Adrenal gland (tissue), 12 donors: ENCODE results near the gene MYEOV. TPM values are rescaled to one million over a fixed set of nuclear protein-coding genes. Genes with fewer than 3 reads are reported as not detected.

ENCODE experiments used
- DNase-seq, 7 donors: peaks; one replicate each; pipeline ENCODE4 v3.0.0-alpha.2; 2019 to 2020
- H3K27ac ChIP-seq, 5 donors: fragments of 200-600 bp; sonication (generic) in 4 of 5; 1 replicate in 3 of 5; 2 replicates in 2 of 5; pipeline versions ENCODE4 v1.5.1 to v1.8.0; 2016 to 2020; ENCODE audit warnings: mild to moderate bottlenecking in 1 of 5
- H3K27me3 ChIP-seq: fragments of 200-600 bp; 2 replicates; pipeline ENCODE4 v1.8.0; 2021
- H3K36me3 ChIP-seq, 2 donors: fragments of 200-600 bp; replicated peaks in 1 of 2; 1 replicate in 1 of 2; 2 replicates in 1 of 2; pipeline versions ENCODE4 v1.5.1 to v1.8.0; 2018 to 2022
- H3K4me1 ChIP-seq, 2 donors: fragments of 200-600 bp; replicated peaks in 1 of 2; 1 replicate in 1 of 2; 2 replicates in 1 of 2; pipeline versions ENCODE4 v1.5.1 to v1.8.0; 2018 to 2021
- H3K4me3 ChIP-seq, 4 donors: fragments of 200-600 bp; sonication (generic) in 3 of 4; one replicate each; pipeline ENCODE4 v1.5.1; 2016 to 2018
- H3K9me3 ChIP-seq, 3 donors: fragments of 200-600 bp; sonication (generic) in 1 of 3; replicated peaks in 1 of 3; 1 replicate in 2 of 3; 2 replicates in 1 of 3; pipeline versions ENCODE4 v1.5.1 to v1.8.0; 2016 to 2021
- CTCF ChIP-seq, 6 experiments: fragments of 450-650 bp in 4 of 6; fragments of 200-600 bp in 2 of 6; sonication (generic) in 1 of 6; IDR thresholded peaks; 1 replicate in 5 of 6; 2 replicates in 1 of 6; pipeline versions ENCODE4 v1.5.1 to v1.8.0; 2016 to 2021; ENCODE audit warnings: antibody characterized with exemption in 6 of 6, mild to moderate bottlenecking in 2 of 6, moderate library complexity in 1 of 6
- POLR2A ChIP-seq, 2 donors: fragments of 450-650 bp; IDR thresholded peaks; one replicate each; pipeline ENCODE4 v1.6.1; 2017; ENCODE audit warnings: antibody characterized with exemption in 2 of 2, mild to moderate bottlenecking in 2 of 2, moderate library complexity in 1 of 2
- WGBS, 4 donors: extraction: QIAGEN DNeasy Blood & Tissue Kit in 2 of 4; methylation state at CpG; one replicate each; pipeline versions ENCODE4 v1.1.5 to v1.1.7; 2013 to 2017; 5-methylcytosine and 5-hydroxymethylcytosine counted together
- intact Hi-C, 2 donors: fragments of 100-400 bp; cut with DNase I; formaldehyde crosslinking; loops; one replicate each; pipeline versions ENCODE4 v1.14.1 to v1.15.0; 2022 to 2023
- polyA plus RNA-seq, 3 donors: library from polyadenylated mRNA; stranded (reverse); fragments of 200-250 nt in 2 of 3; fragments of 350-450 nt in 1 of 3; fragmentation: Illumina TruSeq in 1 of 3; extraction: RNeasy Lipid Tissue Mini Kit (QIAGEN cat#74804) in 1 of 3; gene quantifications; one replicate each; pipeline ENCODE4 v1.2.3, GENCODE V29; 2013 to 2014
- total RNA-seq, 9 donors: library from RNA; depleted of rRNA in 4 of 9; stranded (reverse); fragments of >200 nt in 4 of 9; fragments of 120-200 nt in 1 of 9; fragmentation: NEBNext Ultra II Directional in 1 of 9; extraction: Animal tissue kit (Norgen Biotek cat#: 25700) in 1 of 9; gene quantifications; one replicate each; pipeline versions ENCODE4 v1.1.0 to v1.2.4, GENCODE V29; 2013 to 2023
- donor health status: healthy with polysubstance abuse.
- donor health status: Bipolar disorder and iron deficiency.
- donor health status: DM: yes; HTN: yes; CAD: no.
- donor health status: DM: no; HTN: no; CAD: no.
- donor health status: DM: no; HTN: no; CAD: no.
- donor health status: DM: yes; HTN: yes; CAD: no.

The MYEOV gene
- total and polyA plus RNA-seq, 12 donors: 0.06 to 1.6 (median 0.32) TPM; not detected in 3

- H3K27me3 ChIP-seq: no peaks in the 10 kb centered on the region
- no peak overlapping the region for H3K4me3 ChIP-seq
- TF ChIP-seq CTCF (IDR thresholded peaks at IDR 0.05): no peak
- no peak for TF ChIP-seq POLR2A (IDR thresholded peaks at IDR 0.05)
- no peak overlapping the region for H3K27ac ChIP-seq
- intact Hi-C loops: no loop called here
- 83 to 98% (median 91%) methylated on average over 8 to 13 of the region's 13 CpGs for WGBS, 4 donors
- peak in 3 of 7 donors; percentile 5 to 18 (median 8) for DNase-seq
- no peaks in the 10 kb centered on the region for H3K9me3 ChIP-seq
- H3K4me1 ChIP-seq: no peaks in the 10 kb centered on the region
- H3K36me3 ChIP-seq: no peaks in the 10 kb centered on the region
Observed at GRCh38 chr11:69342588-69343330, 48.8 kb downstream of the MYEOV start.

- H3K36me3 ChIP-seq: no peaks in the 10 kb centered on the region
- no peak overlapping the region for H3K27ac ChIP-seq
- H3K4me3 ChIP-seq: no peak overlapping the region
- intact Hi-C loops: no loop called here
- H3K27me3 ChIP-seq: no peaks in the 10 kb centered on the region
- H3K4me1 ChIP-seq: no peaks in the 10 kb centered on the region
- peak in 3 of 7 donors; percentile 4 to 11 (median 9) for DNase-seq
- no peaks in the 10 kb centered on the region for H3K9me3 ChIP-seq
- WGBS, 4 donors: 91 to 97% (median 95%) methylated on average over 10 to 13 of the region's 13 CpGs
- TF ChIP-seq POLR2A (IDR thresholded peaks at IDR 0.05) (no peak), CTCF (IDR thresholded peaks at IDR 0.05) (no peak)
Observed at GRCh38 chr11:69343401-69344321, 49.7 kb downstream of the MYEOV start.

- no peak overlapping the region for H3K27ac ChIP-seq
- TF ChIP-seq POLR2A (IDR thresholded peaks at IDR 0.05): no peak
- no peak for TF ChIP-seq CTCF (IDR thresholded peaks at IDR 0.05)
- DNase-seq: peak in 2 of 7 donors; percentile 2 to 10
- H3K4me1 ChIP-seq: no peaks in the 10 kb centered on the region
- no peaks in the 10 kb centered on the region for H3K9me3 ChIP-seq
- WGBS, 4 donors: 82 to 87% (median 83%) methylated on average over 7 of the region's 7 CpGs
- no peaks in the 10 kb centered on the region for H3K27me3 ChIP-seq
- H3K36me3 ChIP-seq: no peaks in the 10 kb centered on the region
- no peak overlapping the region for H3K4me3 ChIP-seq
- intact Hi-C loops: no loop called here
Observed at GRCh38 chr11:69344570-69345145, 50.7 kb downstream of the MYEOV start.

Other genes starting within 250 kb of the MYEOV start
- gene TPCN2, start 245.2 kb upstream of the MYEOV start, total RNA-seq: 10 to 100 TPM in 5 of 9 donors, 1 to 10 TPM in 4; 4.6 to 17.6 (median 10.0) TPM
- gene TPCN2, start 245.2 kb upstream of the MYEOV start, polyA plus RNA-seq: 10 to 100 TPM in 2 of 3 donors, 1 to 10 TPM in 1; 3.1 to 21.6 (median 13.6) TPM
- gene SMIM38, start 138.2 kb upstream of the MYEOV start, total RNA-seq: under 1 TPM in 7 of 9 donors, not detected in 2; 0.11 to 0.33 (median 0.17) TPM
- gene SMIM38, start 138.2 kb upstream of the MYEOV start, polyA plus RNA-seq: under 1 TPM in 1 of 3 donors, not detected in 2; 0.16 TPM
- not detected for gene LINC01488, start 187.5 kb downstream of the MYEOV start, total RNA-seq
- not detected for gene LINC01488, start 187.5 kb downstream of the MYEOV start, polyA plus RNA-seq